Fibroblast of skin of scalp (primary cell): ENCODE data around the gene AGER.
"Not testable (repeated sequence)": the region's sequence is repeated elsewhere in the genome, so short reads cannot be mapped to it uniquely, and the experiment has no call there.

ENCODE experiments used
- DNase-seq: peaks from one replicate; pipeline ENCODE4 v3.0.0-alpha.2; 2013

The AGER gene

DNA sequence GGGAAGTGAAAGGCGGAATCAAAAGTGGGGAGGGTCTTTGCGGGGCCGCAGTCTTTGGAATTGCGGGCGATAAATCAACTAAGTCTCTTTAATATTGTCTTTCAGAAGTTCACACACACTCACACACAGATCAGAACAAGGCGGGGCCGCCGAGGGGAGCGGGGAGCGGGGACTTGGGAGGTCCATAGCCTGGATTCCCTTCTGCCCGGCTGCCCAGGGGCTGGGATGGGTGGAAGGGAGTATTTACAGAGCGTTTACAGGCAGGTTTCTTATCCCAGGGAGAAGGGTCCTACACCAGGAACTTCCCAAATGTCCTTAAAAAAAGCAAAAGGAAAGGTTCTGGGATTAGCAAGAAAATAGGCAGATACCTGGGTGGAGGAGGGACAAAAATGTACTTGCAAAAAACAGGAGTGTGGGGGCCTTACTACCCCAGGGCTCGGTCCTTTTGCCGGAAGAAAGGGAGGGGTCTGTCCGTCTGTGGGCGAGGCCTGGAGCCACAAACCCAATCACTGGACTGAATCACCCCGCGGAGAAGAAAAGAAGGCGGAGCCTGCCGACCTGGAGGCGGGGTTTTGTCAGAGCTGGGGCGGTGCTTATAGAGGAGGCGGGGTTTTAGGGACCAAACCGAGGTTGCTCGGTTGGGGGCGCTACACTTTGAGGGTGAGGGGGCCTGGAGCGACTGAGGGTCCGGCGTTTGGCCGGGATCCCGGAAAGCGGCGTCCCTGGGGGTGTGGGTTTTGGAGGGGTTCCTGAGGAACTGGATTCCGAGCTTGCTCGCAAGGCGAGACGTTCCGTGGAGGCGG is 35.6 kb downstream of the AGER start:
- peak; percentile 11 for DNase-seq

DNA sequence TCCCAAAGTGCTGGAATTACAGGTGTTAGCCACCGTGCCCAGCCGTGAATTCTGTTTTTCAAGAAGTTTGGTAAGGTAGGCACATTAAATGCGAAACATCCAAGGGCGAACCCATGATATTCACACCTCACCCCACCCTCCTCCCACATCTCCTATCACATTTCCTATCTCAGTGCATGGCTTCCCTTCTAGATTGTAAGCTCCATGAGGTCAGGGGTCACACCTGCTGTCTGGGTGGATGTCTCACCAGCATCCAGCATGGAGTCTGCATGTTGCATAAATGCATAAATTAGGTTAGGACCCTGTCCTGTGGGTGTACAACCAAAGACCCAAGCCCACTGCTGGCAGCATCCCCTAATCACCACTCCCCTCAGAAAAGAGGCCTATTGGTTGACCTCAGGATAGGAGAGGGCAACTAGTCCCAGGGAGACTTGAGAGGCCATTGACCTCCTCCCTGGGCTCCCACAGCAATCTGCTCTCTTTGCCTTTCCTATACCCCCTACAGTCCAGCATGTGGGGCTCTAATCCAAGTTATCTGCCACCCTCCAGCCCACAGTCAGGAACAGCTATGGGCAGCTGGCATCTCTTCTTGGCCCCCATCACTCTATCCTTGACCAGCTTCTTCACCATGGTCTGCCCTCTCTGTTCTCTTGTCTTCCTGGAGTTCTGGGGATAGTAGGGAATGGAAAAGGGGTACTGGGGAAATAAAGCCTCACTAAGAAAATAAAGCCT is 36.5 kb downstream of the AGER start:
- no peak for DNase-seq

DNA sequence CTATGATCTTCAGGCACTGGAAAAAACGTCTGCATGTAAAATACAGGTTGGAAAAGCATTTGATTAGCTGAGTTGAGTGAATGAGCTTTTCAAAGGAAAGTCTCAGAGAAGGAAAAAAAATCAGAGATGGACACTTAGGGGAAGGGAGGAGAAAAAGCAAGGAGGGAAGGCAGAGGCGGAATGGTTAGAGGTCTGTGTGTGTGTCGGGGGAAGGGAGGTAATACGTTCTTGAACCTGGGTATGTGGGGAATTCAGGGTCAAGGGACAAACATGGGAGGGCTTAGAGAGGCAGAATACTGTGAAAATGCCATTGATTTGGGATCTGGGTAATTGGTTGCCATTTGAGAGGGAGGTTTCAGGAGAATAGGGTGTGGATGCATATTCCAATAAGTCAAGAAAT is 37.4 kb downstream of the AGER start:
- no peak for DNase-seq

DNA sequence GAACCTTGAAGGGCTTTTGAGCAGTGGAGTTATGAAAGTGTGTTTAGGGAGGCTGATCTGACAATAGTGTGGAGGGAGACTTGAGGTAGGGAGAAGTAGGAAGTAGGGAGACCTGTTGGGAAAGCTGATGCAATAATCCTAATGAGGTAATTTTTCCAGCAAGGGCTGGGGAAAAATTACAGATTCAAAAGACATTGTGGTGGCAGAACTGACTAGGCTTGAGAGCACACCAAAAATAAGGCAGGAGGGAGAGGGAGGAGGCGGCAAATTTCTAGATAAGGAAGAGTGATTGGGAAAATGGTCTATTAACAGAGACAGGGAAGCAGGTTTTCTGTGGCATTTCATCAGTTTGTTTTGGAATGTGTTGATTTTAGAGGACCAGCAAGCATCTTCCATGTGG is 37.8 kb downstream of the AGER start:
- DNase-seq = no peak

DNA sequence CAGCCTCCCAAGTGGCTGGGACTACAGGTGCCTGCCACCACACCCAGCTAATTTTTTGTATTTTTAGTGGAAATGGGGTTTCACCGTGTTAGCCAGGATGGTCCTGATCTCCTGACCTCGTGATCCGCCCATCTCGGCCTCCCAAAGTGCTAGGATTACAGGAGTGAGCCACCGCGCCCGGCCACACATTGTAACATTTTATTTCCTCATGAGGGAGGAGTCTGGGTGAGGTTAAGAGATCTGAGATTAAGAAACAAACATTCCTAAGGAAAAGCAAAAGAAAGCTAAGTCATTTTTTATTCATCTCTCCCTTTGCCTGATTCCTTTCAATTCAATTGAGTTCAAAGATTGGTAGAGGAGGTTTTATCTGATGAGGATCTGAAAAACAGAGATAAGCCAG is 39.8 kb downstream of the AGER start:
- DNase-seq = not testable (repeated sequence)

DNA sequence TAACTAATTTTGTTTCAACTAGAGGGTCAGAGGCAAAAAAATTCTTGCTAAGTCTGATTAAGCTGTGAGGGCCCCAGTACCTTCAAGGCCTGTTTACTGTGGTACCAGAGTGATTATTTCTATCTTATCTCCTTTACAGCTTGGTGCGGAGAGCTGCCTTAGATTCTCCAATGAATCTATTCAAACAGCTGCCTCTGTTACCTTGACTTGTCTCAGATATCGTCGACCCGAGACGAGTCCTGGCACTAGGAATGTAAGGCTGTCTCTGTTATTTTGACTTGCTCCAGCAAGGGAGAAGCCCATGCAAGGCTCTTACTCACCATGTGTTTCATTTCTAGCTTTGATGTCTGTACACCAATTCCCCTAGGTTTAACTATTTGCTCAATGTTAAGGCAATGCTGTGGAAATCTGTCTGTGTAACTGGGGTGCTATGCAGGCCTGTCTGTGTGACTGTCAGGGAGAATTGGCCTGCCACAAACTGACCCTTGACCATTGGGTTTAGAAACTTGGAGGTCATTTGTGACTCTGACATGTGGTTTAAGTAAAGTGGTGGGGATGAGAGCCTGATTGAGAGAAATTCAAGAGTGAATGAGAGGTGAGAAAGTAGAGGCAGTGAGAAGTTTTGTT is 43.5 kb downstream of the AGER start:
- no peak for DNase-seq

DNA sequence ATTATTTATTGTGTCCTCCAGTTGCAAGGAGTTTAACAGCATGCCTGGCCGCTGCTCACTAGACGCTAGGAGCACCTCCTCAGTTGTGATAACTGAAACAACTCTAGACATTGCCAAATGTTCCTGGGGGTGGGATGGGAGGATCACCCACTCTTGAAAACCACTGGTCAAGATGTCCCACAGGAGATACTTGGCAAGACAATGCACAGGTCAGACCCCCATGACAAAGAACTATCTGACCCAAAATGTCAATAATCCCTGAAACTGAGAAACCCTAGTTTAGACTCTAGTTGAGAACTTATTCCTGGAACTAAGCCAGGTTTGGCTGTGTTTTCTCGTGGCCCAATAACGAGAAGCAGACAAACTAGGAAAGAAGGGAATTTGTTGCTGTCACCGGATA is 44.5 kb downstream of the AGER start:
- DNase-seq = no peak

DNA sequence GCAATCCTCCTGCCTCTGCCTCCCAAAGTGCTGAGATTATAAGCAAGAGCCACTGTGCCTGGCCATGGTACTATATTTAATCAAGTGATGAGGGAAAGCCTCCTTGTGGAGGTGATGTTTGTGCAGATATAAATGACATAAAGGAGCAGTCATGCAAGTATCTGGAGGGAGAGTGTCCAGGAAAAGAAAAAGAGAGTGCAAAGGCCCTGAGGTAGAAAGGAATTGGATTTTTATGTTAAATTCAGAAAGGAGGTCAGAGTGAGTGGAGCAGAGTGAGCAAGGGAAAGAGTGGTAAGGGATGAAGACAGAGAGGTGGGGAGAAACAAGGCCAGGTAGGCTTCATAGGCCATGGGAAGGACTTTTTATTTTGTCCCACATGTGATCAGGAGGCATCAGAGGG is 46.6 kb downstream of the AGER start:
- no peak for DNase-seq

DNA sequence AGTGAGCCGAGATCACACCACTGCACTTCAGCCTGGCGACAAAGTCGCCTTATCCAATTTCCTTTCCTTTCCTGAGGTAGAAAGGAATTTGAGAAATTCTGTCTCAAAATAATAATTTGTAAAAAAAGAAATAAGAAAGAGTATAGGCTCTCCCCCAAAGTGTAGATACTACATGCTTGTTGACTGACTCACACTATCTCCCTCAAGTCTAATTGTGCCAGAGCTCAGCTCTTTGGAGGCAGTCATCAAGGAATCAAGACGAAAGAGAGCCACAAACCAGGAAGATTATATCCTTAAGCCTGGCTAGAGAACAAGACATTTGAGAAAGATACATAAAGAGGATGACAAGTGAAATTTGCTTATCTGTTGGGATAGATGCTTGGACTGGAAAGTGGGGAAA is 50.3 kb downstream of the AGER start:
- DNase-seq = peak; percentile 77

DNA sequence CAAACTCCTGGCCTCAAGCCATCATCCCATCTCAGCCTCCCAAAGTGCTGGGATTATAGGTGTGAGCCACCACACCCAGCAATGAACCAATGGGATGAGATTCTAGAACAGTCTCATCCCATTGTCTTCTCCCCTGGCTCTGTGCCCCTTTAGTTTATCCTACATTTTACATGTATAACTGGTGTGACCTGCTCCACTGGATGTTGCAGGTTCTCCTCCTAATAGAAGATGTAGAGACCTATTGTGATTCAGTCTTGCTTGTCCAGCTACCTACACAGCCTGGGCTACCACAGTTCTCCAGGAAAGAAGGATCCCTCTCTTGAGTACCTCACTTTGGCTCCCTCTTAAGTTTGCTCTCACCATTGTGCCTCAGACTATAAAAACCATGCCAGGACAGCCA is 51.9 kb downstream of the AGER start:
- DNase-seq = no peak

DNA sequence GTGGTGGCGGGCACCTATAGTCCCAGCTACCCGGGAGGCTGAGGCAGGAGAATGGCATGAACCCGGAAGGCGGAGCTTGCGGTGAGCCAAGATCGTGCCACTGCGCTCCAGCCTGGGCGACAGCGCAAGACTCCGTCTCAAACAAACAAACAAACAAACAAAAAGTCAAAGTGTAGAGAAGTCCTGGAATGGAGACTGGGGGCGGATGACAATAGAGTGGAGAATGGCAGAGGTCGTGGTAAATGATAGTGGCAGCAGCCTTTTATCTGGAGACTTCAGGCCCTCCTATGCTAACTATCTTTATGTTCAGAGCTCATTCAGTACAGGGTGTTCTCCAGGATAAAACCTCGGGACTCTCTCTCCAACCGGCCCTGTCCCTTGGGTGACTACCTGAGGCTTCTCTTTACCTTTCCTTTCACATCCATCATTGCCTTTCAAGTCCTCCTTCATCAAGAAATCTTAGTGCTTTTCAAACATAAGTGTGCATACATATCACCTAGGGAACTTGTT is 52.6 kb downstream of the AGER start:
- no peak for DNase-seq
